SK-N-SH (cell line): ENCODE measurements around the gene GCSAML. TPM values are rescaled to one million over a fixed set of nuclear protein-coding genes. Genes with fewer than 3 reads are reported as not detected.

Experiments
- CTCF ChIA-PET: fragments of 300-600, 350-600 bp; formaldehyde crosslinking; extraction: SDS; loops from one replicate; lab custom pipeline; 2021; lab: Yijun Ruan, JAX
- POLR2A ChIA-PET: fragments of 350-600 bp; sonication (Branson Sonifier 250); formaldehyde crosslinking; extraction: SDS; loops from one replicate; lab custom pipeline; 2020; ENCODE audit warnings: antibody characterized with exemption, inconsistent platforms; lab: Yijun Ruan, JAX
- DNase-seq: peaks from one replicate; pipeline ENCODE4 v3.0.0; 2012
- H2AFZ ChIP-seq: fragments of 200-600 bp; sonication (generic); 2 replicates; pipeline ENCODE4 v1.8.1; 2016; ENCODE audit warnings: antibody characterized with exemption, mild to moderate bottlenecking, low read depth
- H3F3A ChIP-seq: fragments of 200-600 bp; sonication (generic); replicated peaks from 2 replicates; pipeline ENCODE3; 2016; ENCODE audit warnings: antibody characterized with exemption, mild to moderate bottlenecking; ENCODE audit not compliant: insufficient read depth
- H3K27ac ChIP-seq, 2 experiments: fragments of 200-500 bp in 1 of 2; fragments of 200-600 bp in 1 of 2; sonication (Bioruptor generic) in 1 of 2; sonication (generic), shearing (Covaris generic) in 1 of 2; 2 replicates each; pipeline versions ENCODE4 v1.5.1 to v1.6.1; 2014 to 2016; ENCODE audit warnings: low read depth in 2 of 2, inconsistent platforms in 1 of 2, low read length in 1 of 2, mild to moderate bottlenecking in 1 of 2, mixed read lengths in 1 of 2
- H3K27me3 ChIP-seq: fragments of 200-600 bp; sonication (generic), shearing (Covaris generic); 2 replicates; pipeline ENCODE4 v1.6.1; 2016; ENCODE audit warnings: mixed run types; ENCODE audit not compliant: insufficient read depth
- H3K36me3 ChIP-seq, 2 experiments: fragments of 200-500 bp in 1 of 2; fragments of 200-600 bp in 1 of 2; sonication (Bioruptor generic) in 1 of 2; sonication (generic) in 1 of 2; replicated peaks in 1 of 2; 2 replicates each; pipeline versions ENCODE3 to v1.5.1; 2014 to 2016; ENCODE audit warnings: low read length in 1 of 2, mild to moderate bottlenecking in 1 of 2; ENCODE audit not compliant: insufficient read depth in 2 of 2, control insufficient read depth in 1 of 2
- H3K4me1 ChIP-seq, 2 experiments: fragments of 200-500 bp in 1 of 2; fragments of 200-600 bp in 1 of 2; sonication (Bioruptor generic) in 1 of 2; sonication (generic), shearing (Covaris generic) in 1 of 2; 2 replicates each; pipeline versions ENCODE4 v1.5.1 to v1.6.1; 2014 to 2016; ENCODE audit warnings: low read depth in 1 of 2, low read length in 1 of 2, mixed run types in 1 of 2; ENCODE audit not compliant: insufficient read depth in 2 of 2, control insufficient read depth in 1 of 2
- H3K4me2 ChIP-seq: fragments of 200-600 bp; sonication (generic), shearing (Covaris generic); 2 replicates; pipeline ENCODE4 v1.6.1; 2017; ENCODE audit warnings: mixed run types
- H3K4me3 ChIP-seq, 2 experiments: fragments of 200-500 bp in 1 of 2; fragments of 200-600 bp in 1 of 2; sonication (Bioruptor generic) in 1 of 2; sonication (generic), shearing (Covaris generic) in 1 of 2; 2 replicates each; pipeline versions ENCODE4 v1.5.1 to v1.8.1; 2014 to 2016; ENCODE audit warnings: low read depth in 2 of 2, inconsistent platforms in 1 of 2, low read length in 1 of 2, mild to moderate bottlenecking in 1 of 2, mixed read lengths in 1 of 2, moderate library complexity in 1 of 2
- H3K79me2 ChIP-seq: fragments of 200-600 bp; sonication (generic); 2 replicates; pipeline ENCODE4 v1.8.1; 2017; ENCODE audit warnings: mild to moderate bottlenecking; ENCODE audit not compliant: insufficient read depth
- H3K9ac ChIP-seq: fragments of 200-600 bp; sonication (generic); 2 replicates; pipeline ENCODE4 v1.6.1; 2017; ENCODE audit warnings: mixed run types
- H3K9me2 ChIP-seq: fragments of 200-600 bp; sonication (generic); 2 replicates; pipeline ENCODE4 v1.6.1; 2017; ENCODE audit warnings: mixed run types
- H3K9me3 ChIP-seq: fragments of 200-600 bp; sonication (generic); 2 replicates; pipeline ENCODE4 v1.6.1; 2017; ENCODE audit warnings: mixed run types, mild to moderate bottlenecking, moderate library complexity
- H4K20me1 ChIP-seq: fragments of 200-600 bp; sonication (generic); 2 replicates; pipeline ENCODE4 v1.6.1; 2017; ENCODE audit warnings: mild to moderate bottlenecking, mixed run types; ENCODE audit not compliant: insufficient read depth
- FOXM1 ChIP-seq: IDR thresholded peaks from 2 replicates; pipeline ENCODE4 v1.4.0; 2012; ENCODE audit warnings: low read depth, mild to moderate bottlenecking
- GABPA ChIP-seq: IDR thresholded peaks from 2 replicates; pipeline ENCODE4 v1.4.0; 2012; ENCODE audit warnings: low read depth, mild to moderate bottlenecking
- GATA2 ChIP-seq: sonication (generic); formaldehyde crosslinking; IDR thresholded peaks from 2 replicates; pipeline ENCODE4 v1.5.0; 2020; ENCODE audit warnings: mild to moderate bottlenecking, missing genetic modification reagents
- JUND ChIP-seq: IDR thresholded peaks from 2 replicates; pipeline ENCODE4 v1.4.0; 2012
- MXI1 ChIP-seq: IDR thresholded peaks from 2 replicates; pipeline ENCODE4 v1.6.1; 2012; ENCODE audit warnings: mild to moderate bottlenecking, low read depth, low read length, improper control_type of control experiment
- RCOR1 ChIP-seq: fragments of 150-350 bp; IDR thresholded peaks from 2 replicates; pipeline ENCODE4 v1.6.1; 2017; ENCODE audit warnings: antibody characterized with exemption, low read length
- RFX5 ChIP-seq: IDR thresholded peaks from 2 replicates; pipeline ENCODE4 v1.6.1; 2012; ENCODE audit warnings: mild to moderate bottlenecking, improper control_type of control experiment, low read length
- SIN3A ChIP-seq: IDR thresholded peaks from 2 replicates; pipeline ENCODE4 v1.6.1; 2012; ENCODE audit warnings: low read depth, mild to moderate bottlenecking, low read length, moderate library complexity, borderline replicate concordance
- TCF12 ChIP-seq: IDR thresholded peaks from 2 replicates; pipeline ENCODE4 v1.4.0; 2012
- TEAD4 ChIP-seq: IDR thresholded peaks from 2 replicates; pipeline ENCODE4 v1.4.0; 2012; ENCODE audit warnings: mild to moderate bottlenecking, borderline replicate concordance; ENCODE audit not compliant: insufficient read depth
- WGBS: methylation state at CpG from one replicate; pipeline ENCODE4 v1.1.6; 2017; ENCODE audit warnings: low lambda C conversion rate; 5-methylcytosine and 5-hydroxymethylcytosine counted together
- polyA plus RNA-seq, 3 experiments: library from polyadenylated mRNA; depleted of rRNA; stranded (reverse); fragments of >200 nt; gene quantifications; 2 replicates each; pipeline ENCODE4 v1.2.3, GENCODE V29; 2012
- TF ChIP-seq, protein P1 (sequence below): fragments of 200-600 bp; sonication (generic); IDR thresholded peaks from 2 replicates; pipeline ENCODE4 v1.6.1; 2017; ENCODE audit warnings: antibody characterized with exemption, mild to moderate bottlenecking, moderate library complexity
- TF ChIP-seq, protein P2 (sequence below): IDR thresholded peaks from 2 replicates; pipeline ENCODE4 v1.6.1; 2012; ENCODE audit warnings: mild to moderate bottlenecking, low read depth, low read length, moderate library complexity
- TF ChIP-seq, protein P3 (sequence below): IDR thresholded peaks from 2 replicates; pipeline ENCODE4; 2012
- TF ChIP-seq, protein P4 (sequence below): IDR thresholded peaks from 2 replicates; pipeline ENCODE4 v1.4.0; 2012; ENCODE audit warnings: low read depth

The GCSAML gene
- polyA plus RNA-seq, 1 of the 3 experiments (the other 2 are of a cell fraction) = not detected

DNA sequence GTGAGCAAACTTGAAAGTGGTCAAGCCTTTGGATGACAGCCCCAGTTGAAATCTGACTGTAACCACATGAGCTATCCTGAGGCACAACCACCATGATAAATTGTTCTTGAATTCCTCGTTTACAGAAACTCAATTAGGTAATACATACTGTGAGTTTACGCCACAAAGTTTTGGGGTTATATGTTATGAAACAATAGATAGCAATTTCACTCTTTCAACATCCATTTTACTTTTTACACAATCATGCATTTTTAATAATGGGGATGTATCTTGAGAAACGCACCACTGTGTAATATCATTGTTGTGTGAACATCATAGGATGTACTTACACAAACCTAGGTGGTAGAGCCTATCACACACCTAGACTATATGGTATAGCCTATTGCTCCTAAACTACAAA is 48.1 kb upstream of the GCSAML start (continued):
- TF ChIP-seq, protein P1, sequence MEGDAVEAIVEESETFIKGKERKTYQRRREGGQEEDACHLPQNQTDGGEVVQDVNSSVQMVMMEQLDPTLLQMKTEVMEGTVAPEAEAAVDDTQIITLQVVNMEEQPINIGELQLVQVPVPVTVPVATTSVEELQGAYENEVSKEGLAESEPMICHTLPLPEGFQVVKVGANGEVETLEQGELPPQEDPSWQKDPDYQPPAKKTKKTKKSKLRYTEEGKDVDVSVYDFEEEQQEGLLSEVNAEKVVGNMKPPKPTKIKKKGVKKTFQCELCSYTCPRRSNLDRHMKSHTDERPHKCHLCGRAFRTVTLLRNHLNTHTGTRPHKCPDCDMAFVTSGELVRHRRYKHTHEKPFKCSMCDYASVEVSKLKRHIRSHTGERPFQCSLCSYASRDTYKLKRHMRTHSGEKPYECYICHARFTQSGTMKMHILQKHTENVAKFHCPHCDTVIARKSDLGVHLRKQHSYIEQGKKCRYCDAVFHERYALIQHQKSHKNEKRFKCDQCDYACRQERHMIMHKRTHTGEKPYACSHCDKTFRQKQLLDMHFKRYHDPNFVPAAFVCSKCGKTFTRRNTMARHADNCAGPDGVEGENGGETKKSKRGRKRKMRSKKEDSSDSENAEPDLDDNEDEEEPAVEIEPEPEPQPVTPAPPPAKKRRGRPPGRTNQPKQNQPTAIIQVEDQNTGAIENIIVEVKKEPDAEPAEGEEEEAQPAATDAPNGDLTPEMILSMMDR = no peak
- TF ChIP-seq, all 33 proteins: peak for 0

DNA sequence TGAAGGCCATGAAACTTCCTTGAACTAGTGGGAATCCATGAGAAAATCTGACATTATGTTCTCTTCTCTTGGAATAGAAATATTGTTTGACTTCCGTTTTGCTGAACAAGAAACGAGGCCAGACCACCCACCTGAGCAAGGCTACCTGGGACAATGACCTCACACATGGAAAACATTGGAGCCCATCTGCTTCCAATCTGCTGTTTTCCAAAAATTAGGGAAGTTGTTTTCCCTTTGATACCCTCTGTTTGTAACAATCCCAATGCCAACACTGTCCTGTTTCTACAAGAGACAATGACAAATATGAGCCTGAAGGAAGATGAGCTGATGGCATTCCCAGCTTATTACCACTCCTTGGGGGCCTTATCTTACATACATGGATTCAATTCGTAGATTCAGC is 42.1 kb upstream of the GCSAML start:
- H3K4me2 ChIP-seq = no peak overlapping the region
- H3K9ac ChIP-seq = no peak overlapping the region
- H3F3A ChIP-seq = no peaks in the 10 kb centered on the region
- CTCF ChIA-PET = no interaction called here
- no peaks in the 10 kb centered on the region for H3K9me2 ChIP-seq
- no peak overlapping the region for H3K4me3 ChIP-seq
- no peaks in the 10 kb centered on the region for H3K4me1 ChIP-seq
- no peaks in the 10 kb centered on the region for H3K79me2 ChIP-seq
- no peaks in the 10 kb centered on the region for H3K9me3 ChIP-seq
- peaks cover 14% of the 10 kb centered on the region; the same call in 1 of the 2 replicates for H3K27me3 ChIP-seq
- POLR2A ChIA-PET = no interaction called here
- H2AFZ ChIP-seq = no peak overlapping the region
- H3K27ac ChIP-seq = no peak overlapping the region
- DNase-seq = no peak
- TF ChIP-seq GATA2 (CRISPR knock-in tag) (no peak), SIN3A (no peak)
- TF ChIP-seq, protein P2, sequence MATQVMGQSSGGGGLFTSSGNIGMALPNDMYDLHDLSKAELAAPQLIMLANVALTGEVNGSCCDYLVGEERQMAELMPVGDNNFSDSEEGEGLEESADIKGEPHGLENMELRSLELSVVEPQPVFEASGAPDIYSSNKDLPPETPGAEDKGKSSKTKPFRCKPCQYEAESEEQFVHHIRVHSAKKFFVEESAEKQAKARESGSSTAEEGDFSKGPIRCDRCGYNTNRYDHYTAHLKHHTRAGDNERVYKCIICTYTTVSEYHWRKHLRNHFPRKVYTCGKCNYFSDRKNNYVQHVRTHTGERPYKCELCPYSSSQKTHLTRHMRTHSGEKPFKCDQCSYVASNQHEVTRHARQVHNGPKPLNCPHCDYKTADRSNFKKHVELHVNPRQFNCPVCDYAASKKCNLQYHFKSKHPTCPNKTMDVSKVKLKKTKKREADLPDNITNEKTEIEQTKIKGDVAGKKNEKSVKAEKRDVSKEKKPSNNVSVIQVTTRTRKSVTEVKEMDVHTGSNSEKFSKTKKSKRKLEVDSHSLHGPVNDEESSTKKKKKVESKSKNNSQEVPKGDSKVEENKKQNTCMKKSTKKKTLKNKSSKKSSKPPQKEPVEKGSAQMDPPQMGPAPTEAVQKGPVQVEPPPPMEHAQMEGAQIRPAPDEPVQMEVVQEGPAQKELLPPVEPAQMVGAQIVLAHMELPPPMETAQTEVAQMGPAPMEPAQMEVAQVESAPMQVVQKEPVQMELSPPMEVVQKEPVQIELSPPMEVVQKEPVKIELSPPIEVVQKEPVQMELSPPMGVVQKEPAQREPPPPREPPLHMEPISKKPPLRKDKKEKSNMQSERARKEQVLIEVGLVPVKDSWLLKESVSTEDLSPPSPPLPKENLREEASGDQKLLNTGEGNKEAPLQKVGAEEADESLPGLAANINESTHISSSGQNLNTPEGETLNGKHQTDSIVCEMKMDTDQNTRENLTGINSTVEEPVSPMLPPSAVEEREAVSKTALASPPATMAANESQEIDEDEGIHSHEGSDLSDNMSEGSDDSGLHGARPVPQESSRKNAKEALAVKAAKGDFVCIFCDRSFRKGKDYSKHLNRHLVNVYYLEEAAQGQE = no peak
- 0% methylated on average over 3 of the region's 3 CpGs for WGBS
- H4K20me1 ChIP-seq = no peaks in the 10 kb centered on the region
- no peaks in the 10 kb centered on the region for H3K36me3 ChIP-seq

DNA sequence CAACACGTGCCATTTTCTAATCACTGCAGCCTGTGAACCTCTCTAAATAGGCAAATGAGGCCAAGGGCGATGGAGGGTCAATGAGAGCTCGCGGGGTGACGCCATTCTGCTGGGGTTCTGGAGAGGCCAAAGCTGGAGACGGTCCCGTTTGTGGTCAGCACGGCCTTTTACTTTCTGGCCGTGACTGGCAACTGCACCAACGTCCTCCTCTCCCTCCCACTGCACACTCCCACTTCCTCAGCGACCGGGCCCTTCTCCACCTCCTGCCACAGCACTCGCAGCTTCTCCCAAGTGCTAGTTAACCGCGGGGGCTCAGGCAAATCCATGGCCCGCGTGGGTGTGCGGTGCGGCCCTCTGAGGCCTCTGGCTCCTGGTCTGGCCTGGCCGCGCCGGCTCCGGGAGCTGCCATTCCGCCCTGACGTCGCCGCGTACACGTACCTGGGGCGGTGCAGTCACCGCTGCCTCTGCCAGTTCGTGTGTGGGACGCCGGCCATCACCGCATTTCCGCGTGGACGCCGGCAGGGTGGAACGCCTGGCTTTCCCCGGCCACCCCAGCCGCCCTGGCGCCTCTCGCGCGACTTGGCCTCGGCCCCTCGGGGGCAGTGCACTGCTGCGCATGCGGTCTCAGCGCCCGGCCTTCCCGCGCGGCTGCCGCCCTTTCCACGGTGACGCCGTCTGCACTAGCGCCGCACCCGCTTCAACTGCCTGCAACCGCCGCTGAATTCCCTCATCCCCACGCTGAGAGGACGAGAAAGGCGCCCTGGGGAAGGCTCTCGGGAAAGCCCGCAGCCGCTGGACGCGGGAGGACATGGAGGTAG is 30.9 kb upstream of the GCSAML start:
- H3K4me2 ChIP-seq = no peak overlapping the region
- H3F3A ChIP-seq = no peaks in the 10 kb centered on the region
- H3K4me3 ChIP-seq = no peak overlapping the region
- POLR2A ChIA-PET = no interaction called here
- peak; percentile 27 for DNase-seq
- CTCF ChIA-PET = no interaction called here
- H3K9me2 ChIP-seq = no peaks in the 10 kb centered on the region
- no peaks in the 10 kb centered on the region for H3K79me2 ChIP-seq
- no peaks in the 10 kb centered on the region for H3K4me1 ChIP-seq
- H3K9me3 ChIP-seq = no peaks in the 10 kb centered on the region
- no peak overlapping the region for H3K27ac ChIP-seq
- no peaks in the 10 kb centered on the region for H3K36me3 ChIP-seq
- no peak overlapping the region for H3K9ac ChIP-seq
- WGBS = 42% methylated on average over 29 of the region's 72 CpGs
- no peak overlapping the region for H2AFZ ChIP-seq
- H4K20me1 ChIP-seq = no peaks in the 10 kb centered on the region
- no peaks in the 10 kb centered on the region; the same call in 1 of the 2 replicates for H3K27me3 ChIP-seq
- no peak for TF ChIP-seq RFX5
- TF ChIP-seq, protein P3, sequence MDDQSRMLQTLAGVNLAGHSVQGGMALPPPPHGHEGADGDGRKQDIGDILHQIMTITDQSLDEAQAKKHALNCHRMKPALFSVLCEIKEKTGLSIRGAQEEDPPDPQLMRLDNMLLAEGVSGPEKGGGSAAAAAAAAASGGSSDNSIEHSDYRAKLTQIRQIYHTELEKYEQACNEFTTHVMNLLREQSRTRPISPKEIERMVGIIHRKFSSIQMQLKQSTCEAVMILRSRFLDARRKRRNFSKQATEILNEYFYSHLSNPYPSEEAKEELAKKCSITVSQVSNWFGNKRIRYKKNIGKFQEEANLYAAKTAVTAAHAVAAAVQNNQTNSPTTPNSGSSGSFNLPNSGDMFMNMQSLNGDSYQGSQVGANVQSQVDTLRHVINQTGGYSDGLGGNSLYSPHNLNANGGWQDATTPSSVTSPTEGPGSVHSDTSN = no peak
- TF ChIP-seq, protein P2 = no peak
- no peak for TF ChIP-seq GABPA
- TF ChIP-seq, protein P4, sequence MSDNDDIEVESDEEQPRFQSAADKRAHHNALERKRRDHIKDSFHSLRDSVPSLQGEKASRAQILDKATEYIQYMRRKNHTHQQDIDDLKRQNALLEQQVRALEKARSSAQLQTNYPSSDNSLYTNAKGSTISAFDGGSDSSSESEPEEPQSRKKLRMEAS = no peak
- no peak for TF ChIP-seq GATA2 (CRISPR knock-in tag)
- no peak for TF ChIP-seq TCF12
- TF ChIP-seq FOXM1 = no peak
- TF ChIP-seq TEAD4 = no peak
- no peak for TF ChIP-seq JUND
- TF ChIP-seq MXI1 = no peak
- TF ChIP-seq RCOR1 = no peak
